ENCODE results near the gene DHRS9.

DNA sequence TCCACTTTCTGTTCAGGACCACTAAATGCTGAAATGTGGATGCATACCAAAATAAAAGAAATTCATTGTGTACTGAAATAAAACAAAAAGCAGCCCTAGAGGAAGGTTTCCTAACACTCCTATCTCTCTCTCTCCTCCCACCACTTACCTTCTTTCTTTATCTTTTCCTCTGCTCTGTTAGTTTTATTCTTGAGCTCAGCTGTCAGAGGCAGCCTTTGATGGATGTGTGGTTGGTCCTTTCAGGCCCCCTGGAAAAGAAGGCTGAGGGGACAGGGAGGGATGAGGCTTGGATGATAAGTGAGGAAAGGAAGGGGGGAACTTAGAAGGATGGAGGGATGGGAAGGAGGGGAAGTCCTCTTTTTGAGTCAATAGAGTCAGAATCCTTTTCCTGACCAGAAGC is 47.6 kb downstream of the DHRS9 start:
- TF ChIP-seq, protein P1, sequence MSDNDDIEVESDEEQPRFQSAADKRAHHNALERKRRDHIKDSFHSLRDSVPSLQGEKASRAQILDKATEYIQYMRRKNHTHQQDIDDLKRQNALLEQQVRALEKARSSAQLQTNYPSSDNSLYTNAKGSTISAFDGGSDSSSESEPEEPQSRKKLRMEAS (IDR thresholded peaks at IDR 0.05; ENCODE audit: low read depth, low read length), result no peak
- TF ChIP-seq, protein P2, sequence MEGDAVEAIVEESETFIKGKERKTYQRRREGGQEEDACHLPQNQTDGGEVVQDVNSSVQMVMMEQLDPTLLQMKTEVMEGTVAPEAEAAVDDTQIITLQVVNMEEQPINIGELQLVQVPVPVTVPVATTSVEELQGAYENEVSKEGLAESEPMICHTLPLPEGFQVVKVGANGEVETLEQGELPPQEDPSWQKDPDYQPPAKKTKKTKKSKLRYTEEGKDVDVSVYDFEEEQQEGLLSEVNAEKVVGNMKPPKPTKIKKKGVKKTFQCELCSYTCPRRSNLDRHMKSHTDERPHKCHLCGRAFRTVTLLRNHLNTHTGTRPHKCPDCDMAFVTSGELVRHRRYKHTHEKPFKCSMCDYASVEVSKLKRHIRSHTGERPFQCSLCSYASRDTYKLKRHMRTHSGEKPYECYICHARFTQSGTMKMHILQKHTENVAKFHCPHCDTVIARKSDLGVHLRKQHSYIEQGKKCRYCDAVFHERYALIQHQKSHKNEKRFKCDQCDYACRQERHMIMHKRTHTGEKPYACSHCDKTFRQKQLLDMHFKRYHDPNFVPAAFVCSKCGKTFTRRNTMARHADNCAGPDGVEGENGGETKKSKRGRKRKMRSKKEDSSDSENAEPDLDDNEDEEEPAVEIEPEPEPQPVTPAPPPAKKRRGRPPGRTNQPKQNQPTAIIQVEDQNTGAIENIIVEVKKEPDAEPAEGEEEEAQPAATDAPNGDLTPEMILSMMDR (IDR thresholded peaks at IDR 0.05; ENCODE audit: low read depth, low read length), result no peak

All from NB4 (cell line).